ENCODE data around the gene NLRP14.

The NLRP14 gene

DNA sequence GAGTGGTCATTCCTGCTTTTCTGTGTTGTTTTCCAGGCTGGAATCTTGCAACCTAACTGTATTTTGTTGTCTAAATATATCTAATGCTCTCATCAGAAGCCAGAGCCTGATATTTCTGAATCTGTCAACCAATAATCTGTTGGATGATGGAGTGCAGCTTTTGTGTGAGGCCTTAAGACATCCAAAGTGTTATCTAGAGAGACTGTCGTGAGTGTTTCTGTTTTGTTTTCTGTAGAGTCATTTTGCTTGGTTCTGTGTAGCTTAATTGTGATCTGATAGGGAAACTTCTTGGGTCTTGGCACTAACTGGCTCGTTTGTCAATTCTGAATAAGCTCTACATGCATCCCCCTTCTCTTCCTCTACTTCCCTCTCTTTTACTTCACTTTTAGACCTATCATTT, 37.4 kb downstream of the NLRP14 start:
- no peak for DNase-seq (ENCODE audit: low spot score)

DNA sequence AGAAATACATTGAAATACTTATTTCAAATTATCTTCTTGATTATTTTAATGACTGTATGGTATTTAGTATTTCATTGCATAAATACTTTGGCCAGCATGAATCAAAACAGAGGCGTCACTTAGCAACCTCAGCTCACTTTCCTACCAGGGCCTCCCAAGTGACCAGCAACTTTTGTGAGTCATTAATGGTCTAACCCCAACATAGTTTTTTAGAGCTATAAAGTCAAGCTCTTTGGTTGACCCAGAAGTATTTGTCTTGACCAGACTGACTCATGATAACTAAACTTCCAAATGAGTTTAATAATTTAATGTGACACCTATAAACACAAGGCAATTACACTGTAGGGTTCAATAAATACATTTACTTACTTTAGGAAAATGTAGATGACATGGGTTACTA, 40.6 kb downstream of the NLRP14 start:
- no peak for DNase-seq (ENCODE audit: low spot score)

DNA sequence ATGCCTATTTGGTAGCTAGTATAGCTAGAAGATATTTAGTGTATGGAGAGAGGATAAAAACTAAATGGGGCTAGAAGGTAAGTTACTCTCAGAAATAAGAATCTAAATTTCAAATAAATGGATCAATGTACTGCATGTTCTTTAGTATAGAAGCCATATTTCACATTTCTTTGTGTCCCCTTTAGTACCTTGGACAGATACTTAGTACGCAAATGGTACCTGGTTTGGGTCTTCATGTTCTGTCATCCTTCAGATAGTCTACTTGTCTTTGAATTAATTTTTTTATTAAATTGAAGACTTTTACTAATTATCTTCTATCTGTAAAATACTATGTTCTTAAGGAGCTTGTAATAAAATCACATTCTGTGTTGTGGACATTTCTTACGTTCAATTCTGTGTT, 42.3 kb downstream of the NLRP14 start:
- DNase-seq (ENCODE audit: low spot score) = no peak

DNA sequence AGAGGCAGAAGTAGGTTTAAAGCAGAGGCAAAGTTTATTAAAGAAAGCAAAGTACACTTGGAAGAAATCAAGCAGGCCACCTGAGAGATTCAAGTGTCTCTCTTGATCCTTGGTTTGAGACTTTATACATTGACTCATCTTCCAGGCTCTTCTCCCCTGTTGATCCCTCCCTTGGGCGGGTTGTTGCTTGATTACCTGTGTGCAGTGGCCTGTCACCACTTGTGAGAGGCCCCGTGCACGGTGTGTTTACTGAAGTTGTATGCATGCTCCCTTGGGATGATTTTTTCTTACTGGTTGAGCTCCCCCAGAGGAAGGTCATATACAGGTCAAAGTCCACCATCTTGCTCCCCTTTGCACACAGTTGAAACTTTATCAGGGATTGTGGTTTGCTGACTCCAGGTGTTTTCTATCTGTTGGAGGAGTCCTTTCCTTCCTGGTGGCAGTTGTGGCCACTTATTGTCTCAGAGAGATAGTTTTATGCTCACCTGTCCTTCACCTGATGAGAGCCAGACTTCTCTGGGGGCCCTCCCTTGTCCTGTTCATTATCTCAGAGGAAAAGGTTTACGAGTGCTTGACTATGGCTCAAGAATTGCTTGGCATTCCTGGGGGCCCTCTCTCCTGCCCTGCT, 52.2 kb downstream of the NLRP14 start:
- DNase-seq (ENCODE audit: low spot score) = no peak

DNA sequence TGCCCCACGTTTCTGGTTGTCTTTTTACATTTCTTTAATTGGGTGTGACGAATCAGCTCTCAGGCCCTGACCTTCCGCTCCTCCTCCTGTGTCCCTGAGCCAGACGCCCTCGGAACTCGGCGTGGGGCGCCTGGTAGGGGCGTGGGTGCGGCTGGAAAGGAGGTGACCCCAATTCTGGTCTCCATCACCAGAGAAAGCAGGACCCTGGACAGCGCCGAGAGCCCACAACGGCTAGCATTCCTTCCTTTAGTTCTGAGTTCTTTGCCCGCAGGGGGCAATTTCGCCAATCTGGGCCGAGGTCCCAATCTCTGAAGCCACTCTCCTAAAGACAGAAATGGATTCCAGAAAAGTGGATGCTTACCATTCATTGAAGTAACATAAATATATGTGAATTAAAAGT, 56.8 kb downstream of the NLRP14 start:
- DNase-seq (ENCODE audit: low spot score) = no peak

DNA sequence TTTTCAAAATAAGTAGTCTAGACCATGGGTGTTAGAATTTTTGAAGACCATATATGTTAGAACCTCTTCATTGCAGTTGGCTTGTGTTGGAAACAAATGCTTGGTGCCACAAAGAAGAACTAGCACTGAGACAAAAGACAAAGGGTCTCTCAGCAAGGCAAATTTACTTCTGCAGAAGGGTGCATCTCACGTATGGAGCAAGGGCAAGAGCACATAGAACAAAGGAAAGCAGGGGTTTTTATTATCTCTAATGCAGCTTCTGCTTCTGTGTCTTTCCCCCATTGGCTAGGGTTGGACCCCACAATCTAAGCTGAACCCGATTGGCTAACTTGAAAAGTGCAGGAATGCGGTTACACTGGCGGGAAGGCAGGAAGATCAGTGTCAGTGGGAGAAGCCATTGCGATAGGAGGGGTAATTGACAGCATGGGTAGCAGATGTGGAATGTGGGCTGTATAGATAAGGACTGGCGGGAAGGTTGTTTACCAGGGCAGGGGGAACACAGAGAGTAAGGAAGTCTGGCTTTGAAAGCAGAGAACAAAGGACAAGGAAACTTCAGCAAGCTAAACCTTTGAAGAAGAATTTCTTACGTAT, 59.4 kb downstream of the NLRP14 start:
- DNase-seq (ENCODE audit: low spot score) = no peak

DNA sequence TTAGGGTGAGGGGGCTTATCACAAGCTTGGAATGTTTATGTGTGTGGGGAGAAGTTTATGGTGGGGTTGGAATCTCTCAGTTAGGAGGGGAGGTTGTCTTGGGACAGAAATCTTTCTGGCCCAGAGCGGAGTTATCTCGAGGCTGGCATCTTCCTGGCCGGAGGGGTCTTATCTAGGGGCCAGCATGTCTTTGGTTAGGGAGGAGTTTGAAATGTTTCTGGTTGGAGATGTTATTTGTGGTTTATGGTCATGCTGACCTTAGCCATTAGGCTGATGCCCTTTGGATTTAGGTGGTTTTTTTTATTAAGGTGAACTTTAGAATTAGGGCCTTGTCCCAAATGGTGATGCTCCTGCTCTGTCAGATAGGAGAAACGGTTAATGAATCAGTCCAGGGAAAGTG, 60.6 kb downstream of the NLRP14 start:
- no peak for DNase-seq (ENCODE audit: low spot score)

DNA sequence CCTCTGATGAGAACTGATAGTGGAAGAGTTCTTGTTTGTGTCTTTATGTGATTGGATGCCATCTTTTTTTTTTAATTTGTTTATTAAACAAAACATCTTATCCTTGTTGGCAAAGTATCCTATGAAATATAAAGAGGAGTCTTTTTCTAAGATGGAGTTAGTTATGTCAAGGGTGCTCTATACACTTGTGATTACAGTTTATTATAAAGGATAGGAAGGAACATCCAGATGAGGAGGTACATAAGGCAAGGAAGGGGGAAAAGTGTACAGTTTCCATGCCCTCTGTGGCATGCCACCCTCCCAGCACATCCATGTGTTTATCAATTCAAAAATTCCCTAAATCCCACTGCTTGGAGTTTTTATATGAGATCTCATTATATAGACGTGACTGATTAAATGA, 61.2 kb downstream of the NLRP14 start:
- no peak for DNase-seq (ENCODE audit: low spot score)

DNA sequence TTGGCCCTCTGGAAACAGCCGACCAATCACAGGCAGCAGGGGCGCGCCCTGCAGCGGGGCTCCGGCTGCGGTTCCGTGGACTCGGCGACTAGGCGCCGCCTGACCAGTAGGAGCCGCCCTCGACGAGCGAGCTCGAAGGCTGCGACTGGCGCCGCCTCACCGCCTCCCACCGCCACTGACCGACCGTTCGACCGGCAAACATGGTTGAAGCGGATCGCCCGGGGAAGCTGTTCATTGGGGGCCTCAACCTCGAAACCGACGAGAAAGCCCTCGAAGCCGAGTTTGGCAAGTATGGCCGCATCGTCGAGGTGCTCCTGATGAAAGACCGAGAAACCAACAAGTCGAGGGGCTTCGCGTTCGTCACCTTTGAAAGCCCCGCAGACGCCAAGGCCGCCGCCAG, 68.6 kb downstream of the NLRP14 start, which contains the start of gene RBMXL2:
Gene RBMXL2, plus strand, starts transcription at position 78 of the 400 bp plus-strand sequence. Its CDS starts 123 bp downstream, at position 201.
- no peak for DNase-seq (ENCODE audit: low spot score)

DNA sequence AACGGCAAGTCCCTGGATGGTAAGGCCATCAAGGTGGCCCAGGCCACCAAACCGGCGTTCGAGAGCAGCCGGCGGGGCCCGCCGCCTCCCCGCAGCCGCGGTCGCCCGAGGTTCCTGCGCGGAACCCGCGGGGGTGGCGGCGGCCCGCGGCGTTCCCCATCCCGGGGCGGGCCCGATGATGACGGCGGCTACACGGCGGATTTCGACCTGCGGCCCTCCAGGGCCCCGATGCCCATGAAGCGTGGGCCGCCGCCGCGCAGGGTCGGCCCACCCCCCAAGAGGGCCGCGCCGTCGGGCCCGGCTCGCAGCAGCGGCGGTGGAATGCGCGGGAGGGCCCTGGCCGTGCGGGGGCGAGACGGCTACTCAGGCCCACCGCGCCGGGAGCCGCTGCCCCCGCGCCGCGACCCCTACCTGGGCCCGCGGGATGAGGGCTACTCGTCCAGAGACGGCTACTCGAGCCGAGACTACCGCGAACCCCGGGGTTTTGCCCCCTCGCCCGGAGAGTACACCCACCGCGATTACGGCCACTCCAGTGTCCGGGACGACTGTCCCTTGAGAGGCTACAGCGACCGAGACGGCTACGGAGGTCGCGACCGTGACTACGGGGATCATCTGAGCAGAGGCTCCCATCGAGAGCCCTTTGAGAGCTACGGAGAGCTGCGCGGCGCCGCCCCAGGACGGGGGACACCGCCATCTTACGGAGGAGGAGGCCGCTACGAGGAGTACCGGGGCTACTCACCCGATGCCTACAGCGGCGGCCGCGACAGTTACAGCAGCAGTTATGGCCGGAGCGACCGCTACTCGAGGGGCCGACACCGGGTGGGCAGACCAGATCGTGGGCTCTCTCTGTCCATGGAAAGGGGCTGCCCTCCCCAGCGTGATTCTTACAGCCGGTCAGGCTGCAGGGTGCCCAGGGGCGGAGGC, 69.3 kb downstream of the NLRP14 start:
- DNase-seq (ENCODE audit: low spot score) = no peak

DNA sequence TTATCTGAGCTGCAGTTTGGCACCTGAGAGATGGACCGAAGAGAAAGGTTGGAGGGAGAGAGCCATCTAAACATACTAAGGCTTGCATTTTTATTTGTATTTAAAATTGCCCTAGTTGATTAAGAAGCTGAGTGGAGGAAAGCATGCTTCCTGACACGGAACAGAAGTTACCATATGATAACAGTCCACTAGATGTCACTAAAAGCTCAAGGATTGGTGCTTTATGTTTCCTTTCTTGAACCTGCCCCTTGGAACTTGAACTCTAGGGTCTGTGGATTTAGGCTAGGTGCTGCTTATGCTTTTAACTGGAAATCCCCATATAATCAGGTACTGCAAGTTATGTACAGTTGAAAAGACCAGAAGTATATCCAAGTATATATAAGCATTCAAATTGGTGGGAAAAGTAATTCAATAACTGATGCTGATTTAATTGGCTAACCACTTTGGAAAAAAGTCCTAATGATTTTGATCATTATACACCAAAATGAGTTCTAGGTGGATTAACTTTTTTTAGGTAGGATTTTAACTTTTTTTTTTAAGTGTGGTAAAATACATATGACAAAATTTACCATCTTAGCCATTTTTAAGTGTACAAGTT, 78.1 kb downstream of the NLRP14 start:
- peak; percentile 53 for DNase-seq (ENCODE audit: low spot score)

DNA sequence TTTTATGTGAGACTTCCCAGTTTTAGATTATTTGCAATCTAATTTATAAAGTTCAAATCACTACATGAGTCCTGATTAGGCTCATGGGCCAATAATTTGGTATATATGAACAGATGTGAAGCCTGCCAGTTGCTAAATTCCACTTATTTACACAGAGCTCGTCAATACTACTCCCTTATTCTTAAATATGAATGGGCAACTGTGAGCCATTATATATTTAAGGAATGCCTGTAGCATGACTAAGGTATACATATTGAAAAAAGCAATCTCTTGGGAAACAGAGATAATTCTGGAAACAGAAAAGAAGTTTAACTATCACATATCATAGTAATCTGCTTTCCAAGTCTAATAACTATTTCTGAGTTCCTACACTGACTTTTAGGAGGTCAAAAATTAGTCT, 95.5 kb downstream of the NLRP14 start:
- no peak for DNase-seq (ENCODE audit: low spot score)

DNA sequence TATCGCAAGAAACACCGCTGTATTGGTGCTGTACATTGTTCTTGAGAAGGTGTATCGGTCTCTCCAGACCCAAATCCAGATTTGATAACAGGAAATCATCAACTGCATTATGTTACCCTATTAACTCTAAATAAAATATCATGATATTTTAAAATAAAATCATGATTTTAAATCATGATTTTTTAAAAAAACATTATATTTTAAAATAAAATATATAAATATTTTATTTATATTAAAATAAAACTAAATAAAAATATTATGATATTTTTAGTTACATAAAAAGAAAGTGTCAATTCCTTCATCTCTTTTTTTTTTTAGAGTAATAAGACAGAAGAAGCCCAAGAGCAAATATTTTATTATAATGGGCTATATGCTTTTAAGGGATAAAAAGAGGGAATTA, 96.1 kb downstream of the NLRP14 start:
- no peak for DNase-seq (ENCODE audit: low spot score)

Measured in activated CD4-positive, alpha-beta T cell treated with anti-CD3 and anti-CD28 coated beads, Interleukin-2, Interleukin-4, amounts not matched to agents 100 ng/mL and 50 ng/mL, durations not matched to agents 16 hours and 8 hours (primary cell).